D341Med (cell line): ENCODE data around the gene ELAC1.

ENCODE experiments used
- DNase-seq: peaks from one replicate; pipeline ENCODE4 v3.0.0; 2012; ENCODE audit warnings: low spot score

The ELAC1 gene

DNA sequence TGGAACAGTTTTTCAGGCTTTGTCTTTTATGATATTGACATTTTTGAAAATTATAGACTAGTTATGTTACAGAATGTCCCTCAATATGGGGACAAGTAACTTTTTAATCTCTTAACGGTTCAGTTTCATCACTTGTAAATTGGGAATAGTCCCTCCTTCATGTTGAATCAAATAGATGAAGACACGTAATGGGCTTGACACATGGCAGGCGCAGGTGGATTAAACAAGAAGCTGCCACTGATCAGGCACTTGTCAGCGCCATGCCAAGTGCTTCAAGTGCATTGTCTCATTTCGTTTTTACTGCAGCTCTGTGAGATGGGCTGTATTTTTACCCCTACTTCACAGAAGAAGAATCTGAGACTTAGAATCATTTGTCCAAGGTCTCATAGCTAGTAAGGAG is 52.7 kb downstream of the ELAC1 start:
- no peak for DNase-seq

DNA sequence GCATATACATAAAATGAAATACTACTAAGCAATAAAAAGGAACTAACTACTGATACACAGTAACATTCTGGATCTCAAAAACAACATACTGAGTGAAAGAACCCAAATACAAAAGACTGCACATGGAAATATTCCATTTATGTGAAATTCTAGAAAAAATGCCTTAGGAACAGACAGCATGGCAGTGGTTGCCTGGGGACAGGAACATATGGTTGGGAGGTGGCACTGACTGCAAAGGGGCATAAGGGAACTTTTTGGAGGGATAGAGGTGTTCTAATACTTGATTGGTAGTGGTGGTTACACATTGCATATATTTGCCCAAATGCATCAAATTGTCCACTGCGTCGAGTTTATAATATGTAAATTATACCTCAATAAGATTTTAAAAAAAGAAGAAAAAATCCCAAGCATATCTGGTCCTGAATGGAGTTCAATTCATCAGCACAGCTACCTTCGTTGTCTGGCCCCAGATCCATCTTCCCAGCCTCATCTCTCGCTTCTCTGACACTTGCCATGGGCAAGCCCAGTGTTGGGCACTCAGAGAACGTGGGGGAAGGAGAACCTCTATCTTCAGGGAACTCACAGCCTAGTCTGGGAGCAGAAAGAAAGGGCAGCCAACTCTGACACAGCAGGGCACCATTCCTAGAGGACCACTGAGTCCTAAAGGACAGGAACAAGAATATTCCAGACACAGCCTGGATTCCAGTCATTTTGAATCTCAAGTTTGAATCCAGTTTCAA is 53.6 kb downstream of the ELAC1 start:
- DNase-seq, result no peak

GRCh38 chr18:51025512-51025911 is 57.7 kb downstream of the ELAC1 start:
- no peak for DNase-seq

DNA sequence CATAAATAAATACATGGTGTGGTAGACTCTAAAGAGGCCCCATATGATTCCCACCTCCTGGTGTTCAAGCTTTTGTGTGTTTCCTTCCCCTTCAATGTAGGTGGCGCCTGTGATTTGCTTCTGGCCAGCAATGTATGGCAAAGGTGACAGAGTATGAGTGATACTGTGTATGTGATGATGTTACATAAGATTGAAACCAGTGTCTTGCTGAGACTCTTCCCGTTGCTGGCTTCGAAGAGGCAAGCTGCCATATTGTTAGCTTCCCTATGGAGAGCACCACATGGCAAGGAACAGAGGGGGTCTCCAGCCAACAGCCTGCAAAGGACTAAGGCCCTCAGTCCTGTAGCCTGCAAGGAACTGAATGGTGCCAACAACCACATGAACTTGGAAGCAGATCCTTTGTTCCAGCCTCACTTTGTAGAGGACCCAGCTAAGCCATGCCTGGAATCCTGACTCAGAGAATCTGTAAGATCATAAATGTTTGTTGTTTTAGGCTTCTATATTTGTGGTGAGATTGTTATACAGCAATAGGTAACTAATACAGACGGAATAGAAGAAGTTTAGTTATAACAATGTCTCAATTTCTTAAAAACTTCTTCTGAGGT is 60.5 kb downstream of the ELAC1 start:
- no peak for DNase-seq

- no peak for DNase-seq
These were observed 61.5 kb downstream of the ELAC1 start for GRCh38 chr18:51029378-51029693.

DNA sequence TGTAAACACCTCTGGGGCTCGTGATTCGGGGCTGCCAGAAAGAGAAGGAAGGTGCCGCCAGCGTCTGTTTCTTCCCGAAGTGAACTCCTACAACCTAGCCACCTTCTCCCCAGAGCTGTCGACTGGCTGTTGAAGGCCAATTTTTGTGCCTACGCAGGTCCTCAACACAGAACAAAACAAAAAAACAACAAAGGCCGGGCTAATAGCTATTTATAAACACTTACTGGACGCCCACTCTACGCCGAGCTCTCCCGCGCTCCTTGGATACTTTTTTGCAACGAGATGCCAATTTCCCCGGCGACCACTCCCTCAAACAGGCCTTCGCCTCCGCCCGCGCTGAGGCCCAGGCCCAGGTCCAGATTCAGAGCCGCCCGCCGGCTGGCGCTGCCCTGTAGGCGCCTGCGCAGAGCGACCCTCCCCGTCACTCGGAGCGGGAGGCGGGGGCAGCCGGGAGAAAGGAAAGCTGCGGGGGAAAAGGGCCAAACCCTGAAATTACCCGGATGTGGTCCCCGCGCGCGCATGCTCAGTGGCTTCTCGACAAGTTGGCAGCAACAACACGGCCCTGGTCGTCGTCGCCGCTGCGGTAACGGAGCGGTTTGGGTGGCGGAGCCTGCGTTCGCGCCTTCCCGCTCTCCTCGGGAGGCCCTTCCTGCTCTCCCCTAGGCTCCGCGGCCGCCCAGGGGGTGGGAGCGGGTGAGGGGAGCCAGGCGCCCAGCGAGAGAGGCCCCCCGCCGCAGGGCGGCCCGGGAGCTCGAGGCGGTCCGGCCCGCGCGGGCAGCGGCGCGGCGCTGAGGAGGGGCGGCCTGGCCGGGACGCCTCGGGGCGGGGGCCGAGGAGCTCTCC is 62.1 kb downstream of the ELAC1 start, which contains the start of gene SMAD4:
TSS of gene SMAD4 (plus strand) at position 520 of the 843 bp plus-strand sequence. CDS start 16,834 bp downstream, outside the sequence.
- peak; percentile 100 for DNase-seq

GRCh38 chr18:51030537-51031258 is 62.9 kb downstream of the ELAC1 start:
- DNase-seq, result peak; percentile 94

- DNase-seq, result no peak
These were observed 64.4 kb downstream of the ELAC1 start for GRCh38 chr18:51032193-51032592.

DNA sequence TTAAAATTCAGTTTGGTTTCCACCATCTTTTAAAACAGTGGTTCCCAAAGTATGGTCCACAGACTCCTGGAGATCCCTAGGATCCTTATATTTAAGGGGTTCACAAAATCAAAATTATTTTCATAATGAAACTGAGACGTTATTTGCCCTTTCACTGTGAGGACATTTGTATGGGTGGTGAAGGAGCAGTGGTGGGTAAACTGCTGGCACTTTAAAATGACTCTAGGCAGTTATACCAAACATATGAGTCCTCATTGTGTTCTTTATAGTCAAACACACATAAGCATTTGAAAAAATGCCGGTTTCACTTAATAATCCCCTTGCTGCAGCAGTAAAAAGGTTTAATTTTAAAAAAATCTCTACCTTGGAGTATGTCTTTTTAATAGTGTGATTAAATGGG is 69.4 kb downstream of the ELAC1 start:
- no peak for DNase-seq
